GM12872 (cell line): ENCODE data around the gene AFF3.

Source experiments
- CTCF ChIP-seq: IDR thresholded peaks from 3 replicates; pipeline ENCODE4 v1.5.1; 2011; ENCODE audit warnings: low read depth, mild to moderate bottlenecking, low read length, moderate library complexity; ENCODE audit not compliant: insufficient read depth

AFF3 gene

GRCh38 chr2:100053087-100053885, 89.1 kb downstream of the AFF3 start:
- TF ChIP-seq CTCF: no peak

- no peak for TF ChIP-seq CTCF
Observed at GRCh38 chr2:100052650-100053049, 89.7 kb downstream of the AFF3 start.

DNA sequence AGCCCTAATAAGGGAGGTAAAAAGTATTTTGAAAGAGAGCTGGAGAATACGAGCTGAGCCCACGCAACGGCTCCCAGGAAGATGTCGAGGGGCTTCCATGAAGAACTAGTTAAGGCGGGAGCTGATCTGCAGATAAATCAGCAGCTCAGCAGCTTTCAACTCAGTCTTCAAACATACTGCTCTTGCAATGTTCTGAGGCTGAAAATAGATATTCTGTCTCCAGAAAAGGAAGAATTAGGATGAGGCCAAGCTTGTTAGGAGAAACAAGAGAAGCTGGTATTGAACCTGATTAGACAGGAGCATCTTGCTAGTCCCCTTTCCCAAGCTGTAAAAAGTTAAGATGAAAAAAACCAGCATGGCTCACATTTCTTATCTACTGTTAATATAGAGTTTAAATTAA, 91.1 kb downstream of the AFF3 start:
- no peak for TF ChIP-seq CTCF

- no peak for TF ChIP-seq CTCF
Observed at GRCh38 chr2:100050685-100051084, 91.7 kb downstream of the AFF3 start.

- TF ChIP-seq CTCF: no peak
Observed at GRCh38 chr2:100046961-100047947, 95.1 kb downstream of the AFF3 start.

DNA sequence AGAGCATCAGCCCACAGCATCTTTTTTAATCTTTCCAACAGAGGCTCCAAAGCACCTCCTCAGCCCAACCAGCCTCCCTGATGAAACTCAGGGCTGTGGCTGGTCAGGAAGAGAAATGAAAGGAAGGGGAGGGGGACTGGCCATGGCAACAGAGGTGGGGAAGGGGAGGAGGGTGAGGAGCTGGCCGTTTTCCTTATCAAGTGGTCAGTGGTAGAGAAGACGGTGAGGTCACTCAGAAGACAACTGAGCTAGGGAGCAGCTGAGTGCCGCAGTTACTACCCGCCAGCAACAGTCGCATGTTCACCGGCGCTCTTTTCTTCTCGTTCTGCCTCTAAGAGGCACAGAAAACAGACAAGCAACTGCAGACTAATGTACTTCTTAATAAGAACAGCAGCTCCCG, 97.4 kb downstream of the AFF3 start:
- no peak for TF ChIP-seq CTCF

GRCh38 chr2:100043891-100044255, 98.5 kb downstream of the AFF3 start:
- TF ChIP-seq CTCF: no peak
